Measurements from ENCODE around the gene ECHDC3. TPM values are rescaled to one million over a fixed set of nuclear protein-coding genes. Genes with fewer than 3 reads are reported as not detected.

Gene ECHDC3
- total and polyA plus RNA-seq, 10 of the 15 experiments (the other 5 are each of a cell fraction or from before 2014, with no cell fraction given), result 0.16 to 10.0 (median 6.0) TPM

DNA sequence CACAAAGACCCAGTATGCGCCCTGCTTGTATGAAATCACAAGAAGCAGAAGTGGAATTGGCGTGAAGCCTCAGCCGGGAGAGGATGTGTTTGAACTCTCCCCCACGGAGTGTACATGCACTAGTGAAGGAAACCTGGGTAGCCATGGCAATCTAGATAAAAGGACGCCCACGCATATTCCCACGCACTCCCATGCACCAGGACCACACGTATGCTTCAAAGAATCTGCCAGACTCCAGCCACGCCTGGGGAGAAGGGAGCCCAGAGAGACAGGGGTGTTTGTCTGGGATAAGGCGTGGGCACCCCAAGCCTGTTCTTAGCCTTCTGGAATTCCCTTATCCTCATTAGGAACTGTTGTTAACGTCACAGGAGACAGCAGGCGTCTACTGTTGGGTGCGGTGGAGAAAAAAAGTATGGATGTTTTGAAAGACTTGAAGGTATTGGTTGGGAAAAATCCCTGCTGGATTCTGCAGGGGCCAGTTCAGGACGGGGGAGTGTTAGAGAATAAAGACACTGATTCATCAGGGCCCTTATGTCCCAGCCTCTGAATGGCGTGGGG lies 28.9 kb upstream of the ECHDC3 start (continued):
- TF ChIP-seq, protein P1, sequence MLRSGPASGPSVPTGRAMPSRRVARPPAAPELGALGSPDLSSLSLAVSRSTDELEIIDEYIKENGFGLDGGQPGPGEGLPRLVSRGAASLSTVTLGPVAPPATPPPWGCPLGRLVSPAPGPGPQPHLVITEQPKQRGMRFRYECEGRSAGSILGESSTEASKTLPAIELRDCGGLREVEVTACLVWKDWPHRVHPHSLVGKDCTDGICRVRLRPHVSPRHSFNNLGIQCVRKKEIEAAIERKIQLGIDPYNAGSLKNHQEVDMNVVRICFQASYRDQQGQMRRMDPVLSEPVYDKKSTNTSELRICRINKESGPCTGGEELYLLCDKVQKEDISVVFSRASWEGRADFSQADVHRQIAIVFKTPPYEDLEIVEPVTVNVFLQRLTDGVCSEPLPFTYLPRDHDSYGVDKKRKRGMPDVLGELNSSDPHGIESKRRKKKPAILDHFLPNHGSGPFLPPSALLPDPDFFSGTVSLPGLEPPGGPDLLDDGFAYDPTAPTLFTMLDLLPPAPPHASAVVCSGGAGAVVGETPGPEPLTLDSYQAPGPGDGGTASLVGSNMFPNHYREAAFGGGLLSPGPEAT (IDR thresholded peaks at IDR 0.05; ENCODE audit: low read depth), result no peak
- TF ChIP-seq NFYA (IDR thresholded peaks at IDR 0.05; ENCODE audit: borderline replicate concordance, low read depth, low read length) (no peak), SPI1 (IDR thresholded peaks at IDR 0.05; ENCODE audit: borderline replicate concordance, insufficient read depth, low read depth, low read length) (peak; percentile 92)

DNA sequence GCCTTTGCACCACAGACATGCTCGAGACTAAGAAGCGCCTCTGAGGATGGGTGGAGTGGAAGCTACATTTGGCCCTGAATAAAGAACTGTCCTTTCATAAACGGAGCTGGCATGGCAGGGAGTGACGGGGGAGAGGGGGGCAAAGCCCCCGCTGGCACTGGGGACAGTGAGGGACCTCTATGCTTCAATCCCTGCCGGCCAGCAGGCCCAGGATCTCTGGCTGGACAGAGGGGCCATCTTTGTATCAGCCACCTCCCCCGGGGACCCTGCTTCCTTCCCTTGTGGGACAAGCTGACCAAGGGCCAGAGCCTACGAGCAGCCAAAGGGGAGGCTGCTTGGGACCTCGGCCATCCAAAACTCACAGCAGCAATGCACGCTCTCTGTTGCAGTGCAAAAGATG lies 28.2 kb upstream of the ECHDC3 start:
- in situ Hi-C loops (cut with MboI), result no loop called here
- peaks cover 43% of the 10 kb centered on the region for H3K4me1 ChIP-seq (ENCODE audit: control insufficient read depth, insufficient read depth, low read length)
- ATAC-seq (no peak), FAIRE-seq (no peak), DNase-seq (ENCODE audit: low read depth, low spot score) (no peak)
- no peaks in the 10 kb centered on the region for H3K27me3 ChIP-seq (replicated peaks in 1 of 2; ENCODE audit: control insufficient read depth in 2 of 2, insufficient read depth in 2 of 2, low read length in 1 of 2)
- intact Hi-C loops (cut with micrococcal nuclease; ENCODE audit: unreplicated experiment), result no loop called here
- H3K9ac ChIP-seq (ENCODE audit: control insufficient read depth, insufficient read depth, low read length), result no peak overlapping the region
- H4K20me1 ChIP-seq (ENCODE audit: control insufficient read depth, insufficient read depth), result no peaks in the 10 kb centered on the region
- WGBS (ENCODE audit: insufficient coverage, insufficient replicate concordance, low lambda C conversion rate, missing lambda C conversion rate), result 80% methylated on average over 10 of the region's 10 CpGs
- no TSS peak for BruUV-seq (replicated peaks)
- H3K4me3 ChIP-seq, result no peak overlapping the region
- ChIA-PET POLR2A (no interaction called here), RAD21 (ENCODE audit: unreplicated experiment) (interaction anchor here (0.7 to 1.1 kb wide), 2 partner anchors 45 to 110 kb away, joined by 3 read pairs; no protein-coding TSS in a partner anchor), SMC1A (ENCODE audit: uncharacterized antibody, unreplicated experiment) (interaction anchor here (1.7 kb wide), 1 partner anchor 15 kb away, joined by 7 read pairs; no protein-coding TSS in a partner anchor), CTCF (interaction anchor here (1.3 to 1.6 kb wide), 3 partner anchors 9 to 16 kb away, joined by 3 to 4 read pairs (median 4); no protein-coding TSS in a partner anchor)
- no peak overlapping the region for H3K4me2 ChIP-seq (ENCODE audit: control insufficient read depth, insufficient read depth)
- H3K79me2 ChIP-seq (ENCODE audit: control insufficient read depth, insufficient read depth, low read length), result no peaks in the 10 kb centered on the region
- H2AFZ ChIP-seq (ENCODE audit: control insufficient read depth, low read depth, low read length), result no peak overlapping the region
- no peaks in the 10 kb centered on the region for H3K36me3 ChIP-seq (ENCODE audit: control insufficient read depth in 2 of 2, insufficient read depth in 2 of 2, low read length in 1 of 2)
- H3K27ac ChIP-seq (ENCODE audit: control insufficient read depth, insufficient read depth), result no peak overlapping the region
- no peaks in the 10 kb centered on the region; the same call in 1 of the 3 replicates for H3K9me3 ChIP-seq (replicated peaks; ENCODE audit: control insufficient read depth, insufficient read depth, low read length)
- TF ChIP-seq, protein P2, sequence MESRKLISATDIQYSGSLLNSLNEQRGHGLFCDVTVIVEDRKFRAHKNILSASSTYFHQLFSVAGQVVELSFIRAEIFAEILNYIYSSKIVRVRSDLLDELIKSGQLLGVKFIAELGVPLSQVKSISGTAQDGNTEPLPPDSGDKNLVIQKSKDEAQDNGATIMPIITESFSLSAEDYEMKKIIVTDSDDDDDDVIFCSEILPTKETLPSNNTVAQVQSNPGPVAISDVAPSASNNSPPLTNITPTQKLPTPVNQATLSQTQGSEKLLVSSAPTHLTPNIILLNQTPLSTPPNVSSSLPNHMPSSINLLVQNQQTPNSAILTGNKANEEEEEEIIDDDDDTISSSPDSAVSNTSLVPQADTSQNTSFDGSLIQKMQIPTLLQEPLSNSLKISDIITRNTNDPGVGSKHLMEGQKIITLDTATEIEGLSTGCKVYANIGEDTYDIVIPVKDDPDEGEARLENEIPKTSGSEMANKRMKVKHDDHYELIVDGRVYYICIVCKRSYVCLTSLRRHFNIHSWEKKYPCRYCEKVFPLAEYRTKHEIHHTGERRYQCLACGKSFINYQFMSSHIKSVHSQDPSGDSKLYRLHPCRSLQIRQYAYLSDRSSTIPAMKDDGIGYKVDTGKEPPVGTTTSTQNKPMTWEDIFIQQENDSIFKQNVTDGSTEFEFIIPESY (IDR thresholded peaks at IDR 0.05), result no peak
- TF ChIP-seq IKZF1 (conservative IDR thresholded peaks at IDR 0.05) (no peak), ATF7 (IDR thresholded peaks at IDR 0.05; ENCODE audit: low read depth) (no peak), BACH1 (IDR thresholded peaks at IDR 0.05; ENCODE audit: borderline replicate concordance) (no peak), NR2C1 (IDR thresholded peaks at IDR 0.05) (no peak), NFYA (IDR thresholded peaks at IDR 0.05; ENCODE audit: borderline replicate concordance, low read depth, low read length) (no peak), RAD21 (IDR thresholded peaks at IDR 0.05; ENCODE audit: insufficient read depth, low read depth, low read length) (no peak)
- TF ChIP-seq, protein P3, sequence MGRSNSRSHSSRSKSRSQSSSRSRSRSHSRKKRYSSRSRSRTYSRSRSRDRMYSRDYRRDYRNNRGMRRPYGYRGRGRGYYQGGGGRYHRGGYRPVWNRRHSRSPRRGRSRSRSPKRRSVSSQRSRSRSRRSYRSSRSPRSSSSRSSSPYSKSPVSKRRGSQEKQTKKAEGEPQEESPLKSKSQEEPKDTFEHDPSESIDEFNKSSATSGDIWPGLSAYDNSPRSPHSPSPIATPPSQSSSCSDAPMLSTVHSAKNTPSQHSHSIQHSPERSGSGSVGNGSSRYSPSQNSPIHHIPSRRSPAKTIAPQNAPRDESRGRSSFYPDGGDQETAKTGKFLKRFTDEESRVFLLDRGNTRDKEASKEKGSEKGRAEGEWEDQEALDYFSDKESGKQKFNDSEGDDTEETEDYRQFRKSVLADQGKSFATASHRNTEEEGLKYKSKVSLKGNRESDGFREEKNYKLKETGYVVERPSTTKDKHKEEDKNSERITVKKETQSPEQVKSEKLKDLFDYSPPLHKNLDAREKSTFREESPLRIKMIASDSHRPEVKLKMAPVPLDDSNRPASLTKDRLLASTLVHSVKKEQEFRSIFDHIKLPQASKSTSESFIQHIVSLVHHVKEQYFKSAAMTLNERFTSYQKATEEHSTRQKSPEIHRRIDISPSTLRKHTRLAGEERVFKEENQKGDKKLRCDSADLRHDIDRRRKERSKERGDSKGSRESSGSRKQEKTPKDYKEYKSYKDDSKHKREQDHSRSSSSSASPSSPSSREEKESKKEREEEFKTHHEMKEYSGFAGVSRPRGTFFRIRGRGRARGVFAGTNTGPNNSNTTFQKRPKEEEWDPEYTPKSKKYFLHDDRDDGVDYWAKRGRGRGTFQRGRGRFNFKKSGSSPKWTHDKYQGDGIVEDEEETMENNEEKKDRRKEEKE (IDR thresholded peaks at IDR 0.05), result no peak
- TF ChIP-seq, protein P4, sequence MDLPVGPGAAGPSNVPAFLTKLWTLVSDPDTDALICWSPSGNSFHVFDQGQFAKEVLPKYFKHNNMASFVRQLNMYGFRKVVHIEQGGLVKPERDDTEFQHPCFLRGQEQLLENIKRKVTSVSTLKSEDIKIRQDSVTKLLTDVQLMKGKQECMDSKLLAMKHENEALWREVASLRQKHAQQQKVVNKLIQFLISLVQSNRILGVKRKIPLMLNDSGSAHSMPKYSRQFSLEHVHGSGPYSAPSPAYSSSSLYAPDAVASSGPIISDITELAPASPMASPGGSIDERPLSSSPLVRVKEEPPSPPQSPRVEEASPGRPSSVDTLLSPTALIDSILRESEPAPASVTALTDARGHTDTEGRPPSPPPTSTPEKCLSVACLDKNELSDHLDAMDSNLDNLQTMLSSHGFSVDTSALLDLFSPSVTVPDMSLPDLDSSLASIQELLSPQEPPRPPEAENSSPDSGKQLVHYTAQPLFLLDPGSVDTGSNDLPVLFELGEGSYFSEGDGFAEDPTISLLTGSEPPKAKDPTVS (IDR thresholded peaks at IDR 0.05; ENCODE audit: low read depth, low read length), result no peak
- TF ChIP-seq, protein P5, sequence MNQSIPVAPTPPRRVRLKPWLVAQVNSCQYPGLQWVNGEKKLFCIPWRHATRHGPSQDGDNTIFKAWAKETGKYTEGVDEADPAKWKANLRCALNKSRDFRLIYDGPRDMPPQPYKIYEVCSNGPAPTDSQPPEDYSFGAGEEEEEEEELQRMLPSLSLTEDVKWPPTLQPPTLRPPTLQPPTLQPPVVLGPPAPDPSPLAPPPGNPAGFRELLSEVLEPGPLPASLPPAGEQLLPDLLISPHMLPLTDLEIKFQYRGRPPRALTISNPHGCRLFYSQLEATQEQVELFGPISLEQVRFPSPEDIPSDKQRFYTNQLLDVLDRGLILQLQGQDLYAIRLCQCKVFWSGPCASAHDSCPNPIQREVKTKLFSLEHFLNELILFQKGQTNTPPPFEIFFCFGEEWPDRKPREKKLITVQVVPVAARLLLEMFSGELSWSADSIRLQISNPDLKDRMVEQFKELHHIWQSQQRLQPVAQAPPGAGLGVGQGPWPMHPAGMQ (IDR thresholded peaks at IDR 0.05; ENCODE audit: borderline replicate concordance), result no peak
